HG03460 (cell line): ENCODE results near the gene PAOX.
A peak's percentile ranks its signal among the peaks of the same experiment; 100 is the strongest.

Experiments used
- ATAC-seq: cut with Tn5 transposase; IDR thresholded peaks from one replicate; pipeline ENCODE4 v1.9.1; 2021; ENCODE audit not compliant: unreplicated experiment

The PAOX gene

DNA sequence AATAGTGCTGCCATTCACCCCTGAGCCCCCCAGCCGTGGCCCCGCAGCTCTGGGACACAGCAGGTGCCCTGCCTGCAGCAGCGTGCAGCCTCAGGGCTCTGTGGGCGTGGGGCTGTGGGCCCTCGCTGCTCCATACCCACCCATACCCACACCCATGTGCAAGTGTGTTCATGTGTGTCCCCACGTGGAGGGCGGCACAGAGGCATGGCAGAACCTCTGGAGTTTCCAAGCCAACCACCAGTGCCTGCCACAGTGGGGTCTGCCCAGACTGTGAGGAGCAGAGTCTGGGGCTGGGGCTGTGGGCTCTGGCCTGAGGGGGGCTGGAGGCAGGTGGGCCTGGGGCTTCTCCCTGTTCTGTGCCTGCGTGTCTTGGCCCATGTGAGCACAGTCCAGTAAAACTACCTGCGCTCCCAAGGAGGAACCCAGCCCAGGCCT, 29.5 kb upstream of the PAOX start:
- no peak for ATAC-seq

- ATAC-seq = no peak
Measured at GRCh38 chr10:133350283-133350949, 28.6 kb upstream of the PAOX start.

GRCh38 chr10:133350950-133351329, 28.1 kb upstream of the PAOX start:
- no peak for ATAC-seq

- no peak for ATAC-seq
Measured at GRCh38 chr10:133351408-133352318, 27.4 kb upstream of the PAOX start.

DNA sequence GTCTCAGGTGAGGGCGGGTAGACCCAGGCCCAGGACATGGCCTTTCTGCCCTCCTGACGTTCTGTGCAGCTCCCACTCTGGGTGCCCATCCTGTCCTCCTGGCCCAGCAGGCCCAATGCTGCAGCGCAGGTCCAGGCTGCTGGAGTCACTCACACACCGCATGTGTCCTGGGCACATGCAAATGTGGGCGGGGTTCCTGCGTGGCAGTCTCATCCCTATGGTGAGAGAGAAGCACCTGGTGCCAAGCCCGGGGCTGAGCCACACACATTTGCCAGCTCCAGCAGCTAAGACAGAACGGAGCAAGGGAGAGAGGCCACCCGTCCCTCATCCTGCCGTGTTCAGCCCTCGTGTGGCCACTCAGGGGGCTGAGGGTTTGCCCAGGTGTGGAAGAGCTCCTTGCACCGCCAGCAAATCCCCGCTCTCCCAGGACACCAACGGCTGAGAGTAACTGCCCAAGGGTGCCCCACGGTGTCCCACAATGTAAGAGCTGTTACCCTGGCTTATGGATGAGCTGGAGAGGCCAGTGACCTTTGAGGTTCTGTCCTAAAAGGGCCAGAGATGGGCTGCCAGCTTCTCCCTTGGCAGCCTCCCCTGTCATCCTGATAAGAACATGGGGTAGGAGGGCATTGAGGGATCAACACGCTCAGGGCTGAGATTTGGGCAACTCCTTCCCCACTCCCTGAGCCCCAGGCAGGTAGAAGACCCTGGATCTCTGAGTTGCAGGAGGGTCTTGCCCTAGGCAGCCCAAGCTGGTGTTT, 25.7 kb upstream of the PAOX start:
- no peak for ATAC-seq

DNA sequence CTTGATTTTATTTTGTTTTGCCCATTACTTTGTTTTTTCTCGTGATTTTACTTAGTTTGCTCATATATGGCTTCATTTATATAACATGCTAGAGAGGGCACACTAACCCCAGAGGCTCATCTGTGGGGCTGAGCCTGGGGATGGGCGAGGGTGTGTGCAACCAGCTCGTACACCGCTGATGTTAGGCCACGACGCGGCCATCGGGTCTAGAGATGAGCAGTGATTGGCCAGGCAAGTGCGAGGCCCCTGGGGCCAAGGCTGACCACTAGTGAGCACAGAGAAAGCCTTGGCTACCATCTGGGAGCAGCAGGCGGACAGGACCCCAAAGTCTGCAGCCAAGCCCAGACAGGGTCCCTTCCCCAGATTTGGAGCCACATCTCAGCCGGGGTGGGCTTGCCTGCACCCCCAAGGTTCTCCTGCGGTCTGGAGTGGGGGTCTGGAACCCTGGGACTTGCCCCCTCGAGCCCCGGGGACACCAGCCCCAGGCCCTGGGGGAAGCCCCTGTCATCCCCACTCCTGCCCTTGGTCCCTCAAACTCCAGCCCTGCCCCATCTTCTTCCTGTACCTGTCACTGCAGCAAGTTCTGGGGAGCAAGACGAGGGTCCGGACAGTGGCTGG, 25.0 kb upstream of the PAOX start:
- no peak for ATAC-seq

GRCh38 chr10:133354672-133355240, 24.3 kb upstream of the PAOX start:
- ATAC-seq = no peak

GRCh38 chr10:133355266-133355665, 23.8 kb upstream of the PAOX start:
- ATAC-seq = no peak

DNA sequence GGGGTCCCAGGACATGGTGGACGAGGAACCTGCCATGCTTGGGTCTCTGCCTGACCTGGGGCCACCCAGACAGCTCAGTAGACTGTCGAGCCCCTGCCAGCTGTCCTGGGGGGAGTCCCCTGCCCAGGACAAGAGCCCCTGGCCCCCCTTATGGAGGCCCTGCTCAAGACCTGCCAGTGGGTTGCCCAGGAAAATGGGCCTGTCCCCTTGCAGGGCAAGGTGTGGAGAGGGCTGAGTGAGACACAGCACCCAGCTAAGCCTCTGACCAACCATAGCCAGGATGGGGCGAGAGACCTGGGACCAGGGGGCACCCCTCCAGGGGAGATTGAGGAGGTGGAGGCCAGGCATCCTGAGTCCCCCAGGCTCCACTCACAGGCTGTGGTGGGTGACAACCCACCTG, 23.1 kb upstream of the PAOX start:
- no peak for ATAC-seq

- no peak for ATAC-seq
Measured at GRCh38 chr10:133356549-133357284, 22.3 kb upstream of the PAOX start.

DNA sequence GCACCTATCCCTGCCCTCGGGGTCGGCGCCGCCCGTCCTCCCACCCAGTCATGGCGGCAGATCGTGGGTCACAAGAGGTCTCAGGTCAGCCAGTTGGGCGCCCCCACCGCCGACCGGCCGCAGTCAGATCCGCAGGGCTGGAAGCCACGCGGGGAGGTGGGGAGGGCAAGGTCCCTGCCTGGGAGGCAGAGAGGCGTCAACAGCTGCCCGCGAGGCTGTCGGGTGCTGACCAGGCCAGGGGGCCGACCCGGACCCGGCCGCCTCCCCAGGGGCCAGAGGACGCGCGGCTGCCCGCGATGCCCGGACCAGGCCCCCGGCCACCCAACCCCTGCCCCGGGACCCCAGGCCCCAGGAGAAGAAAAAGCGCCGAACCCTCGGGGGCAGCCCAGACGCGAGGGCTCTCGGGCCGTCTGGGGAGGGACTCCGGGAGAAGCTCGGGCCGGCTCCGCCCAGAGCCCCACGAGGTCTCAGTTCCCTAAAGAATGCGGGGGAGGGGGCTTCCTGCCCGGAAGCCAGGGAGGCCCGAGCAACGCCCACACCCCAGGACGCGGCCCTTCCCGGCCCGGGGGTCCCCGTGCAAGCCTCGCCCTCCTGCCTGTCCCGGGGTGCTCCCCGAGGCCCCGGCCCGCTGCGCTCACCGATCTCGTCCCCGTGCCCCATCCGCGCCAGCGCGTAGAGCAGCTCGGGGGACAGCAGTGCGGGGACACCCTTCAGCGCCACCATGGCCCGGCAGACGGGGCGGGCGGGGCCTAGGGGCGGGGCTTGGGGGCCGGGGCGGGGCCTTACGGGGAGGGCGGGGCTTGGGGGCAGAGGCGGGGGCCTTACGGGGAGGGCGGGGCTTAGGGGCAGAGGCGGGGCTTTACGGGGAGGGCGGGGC, 21.5 kb upstream of the PAOX start, which contains the start of gene FUOM:
Gene FUOM (minus strand): TSS at position 735 of the 877 bp plus-strand sequence. CDS start 12 bp downstream, at position 723.
- peak; percentile 72 for ATAC-seq

DNA sequence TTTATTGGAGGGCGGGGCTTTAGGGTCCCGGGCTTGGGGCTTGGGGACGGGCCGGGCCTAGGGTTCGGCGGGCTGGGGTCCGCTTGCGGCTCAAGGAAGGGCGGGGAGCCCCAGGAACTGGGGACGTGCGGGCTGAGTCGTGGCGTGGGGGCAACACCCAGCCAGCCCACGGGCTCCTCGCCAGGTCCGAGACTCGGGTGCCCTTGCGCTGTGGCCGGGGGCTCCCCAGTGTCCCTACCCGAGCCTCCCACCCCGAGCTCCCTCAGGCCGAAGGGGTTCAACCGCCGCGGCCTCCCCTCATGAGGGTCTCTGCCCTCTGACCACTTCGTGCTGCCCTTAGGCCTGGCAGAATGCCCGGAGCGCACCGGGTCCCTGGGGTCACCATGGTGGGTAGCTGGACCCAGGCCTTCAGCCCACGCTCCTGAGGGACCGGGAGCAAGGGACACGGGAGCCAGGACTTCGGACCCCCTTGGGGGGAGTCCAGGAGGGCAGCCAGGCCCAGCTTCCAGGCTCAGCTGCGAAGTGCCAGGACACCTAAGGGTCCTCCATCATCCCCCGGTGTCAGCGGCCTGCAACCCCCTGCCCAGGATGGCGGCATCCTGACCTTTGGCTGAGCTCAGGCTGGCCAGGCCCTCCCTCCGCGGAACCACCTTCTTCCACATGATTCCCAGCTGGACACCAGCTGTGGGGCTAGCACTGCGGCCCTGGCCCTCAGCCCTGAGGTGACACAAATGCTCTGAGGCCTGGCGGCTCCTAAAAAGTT, 20.7 kb upstream of the PAOX start:
- ATAC-seq = no peak

GRCh38 chr10:133358925-133359310, 20.1 kb upstream of the PAOX start:
- ATAC-seq = no peak

DNA sequence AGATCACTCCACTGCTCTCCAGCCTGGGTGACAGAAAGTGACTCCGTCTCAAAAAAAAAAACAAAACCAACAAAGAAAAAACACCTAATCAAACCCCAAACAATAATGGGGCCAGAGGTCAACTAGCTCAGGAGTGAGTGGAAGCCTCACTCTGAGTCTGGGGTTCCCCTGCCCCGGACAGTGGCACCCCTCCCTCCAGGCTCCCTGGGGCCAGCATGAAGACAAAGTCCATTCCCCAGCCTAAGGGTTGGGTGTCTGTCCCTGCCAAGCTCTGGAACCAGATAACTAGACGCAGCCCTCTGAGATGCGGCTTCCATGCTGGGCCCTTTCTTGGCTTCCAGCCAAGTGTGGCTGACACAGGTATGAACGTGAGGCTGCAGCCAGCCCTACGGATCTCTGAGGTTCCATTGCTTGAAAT, 19.5 kb upstream of the PAOX start:
- no peak for ATAC-seq

GRCh38 chr10:133359972-133360610, 19.0 kb upstream of the PAOX start:
- no peak for ATAC-seq

GRCh38 chr10:133361227-133361626, 17.8 kb upstream of the PAOX start:
- ATAC-seq = no peak

GRCh38 chr10:133361773-133362441, 17.2 kb upstream of the PAOX start:
- no peak for ATAC-seq
